HS-27A (cell line): Measurements from ENCODE around the gene P2RX6.
"Not testable (repeated sequence)": the region's sequence is repeated elsewhere in the genome, so short reads cannot be mapped to it uniquely, and the experiment has no call there.

Experiments
- DNase-seq: peaks from one replicate; pipeline ENCODE4 v3.0.0-alpha.2; 2012; ENCODE audit warnings: low read depth, missing footprints

P2RX6 gene

GRCh38 chr22:21052715-21053459 lies 37.9 kb downstream of the P2RX6 start:
- DNase-seq, result no peak

- DNase-seq, result no peak
These were observed 39.2 kb downstream of the P2RX6 start for GRCh38 chr22:21054046-21054713.

- no peak for DNase-seq
These were observed 40.0 kb downstream of the P2RX6 start for GRCh38 chr22:21054714-21055563.

GRCh38 chr22:21055564-21055834 lies 40.5 kb downstream of the P2RX6 start:
- DNase-seq, result no peak

- DNase-seq, result no peak
These were observed 40.9 kb downstream of the P2RX6 start for GRCh38 chr22:21055880-21056319.

- not testable (repeated sequence) for DNase-seq
These were observed 45.4 kb downstream of the P2RX6 start for GRCh38 chr22:21060363-21060762.

GRCh38 chr22:21061660-21062321 lies 46.8 kb downstream of the P2RX6 start:
- not testable (repeated sequence) for DNase-seq

GRCh38 chr22:21064425-21064824 lies 49.5 kb downstream of the P2RX6 start:
- not testable (repeated sequence) for DNase-seq

- DNase-seq, result no peak
These were observed 50.2 kb downstream of the P2RX6 start for GRCh38 chr22:21064917-21065864.

- DNase-seq, result no peak
These were observed 52.3 kb downstream of the P2RX6 start for GRCh38 chr22:21067075-21067900.

- no peak for DNase-seq
These were observed 53.1 kb downstream of the P2RX6 start for GRCh38 chr22:21067901-21068680.

- DNase-seq, result no peak
These were observed 53.8 kb downstream of the P2RX6 start for GRCh38 chr22:21068681-21069276.

GRCh38 chr22:21069375-21069774 lies 54.4 kb downstream of the P2RX6 start:
- no peak for DNase-seq

GRCh38 chr22:21070690-21071615 lies 56.0 kb downstream of the P2RX6 start:
- DNase-seq, result no peak

GRCh38 chr22:21071796-21072195 lies 56.8 kb downstream of the P2RX6 start:
- DNase-seq, result not testable (repeated sequence)

GRCh38 chr22:21073023-21073422 lies 58.1 kb downstream of the P2RX6 start:
- DNase-seq, result no peak

- DNase-seq, result no peak
These were observed 58.5 kb downstream of the P2RX6 start for GRCh38 chr22:21073482-21073881.
